GM18502 (cell line): ENCODE measurements around the gene COQ8A.
"Not testable (repeated sequence)": the region's sequence is repeated elsewhere in the genome, so short reads cannot be mapped to it uniquely, and the experiment has no call there.

Experiments
- ATAC-seq: cut with Tn5 transposase; IDR thresholded peaks from one replicate; pipeline ENCODE4 v1.9.1; 2021; ENCODE audit warnings: mild to moderate bottlenecking; ENCODE audit not compliant: unreplicated experiment, poor library complexity

Gene COQ8A

DNA sequence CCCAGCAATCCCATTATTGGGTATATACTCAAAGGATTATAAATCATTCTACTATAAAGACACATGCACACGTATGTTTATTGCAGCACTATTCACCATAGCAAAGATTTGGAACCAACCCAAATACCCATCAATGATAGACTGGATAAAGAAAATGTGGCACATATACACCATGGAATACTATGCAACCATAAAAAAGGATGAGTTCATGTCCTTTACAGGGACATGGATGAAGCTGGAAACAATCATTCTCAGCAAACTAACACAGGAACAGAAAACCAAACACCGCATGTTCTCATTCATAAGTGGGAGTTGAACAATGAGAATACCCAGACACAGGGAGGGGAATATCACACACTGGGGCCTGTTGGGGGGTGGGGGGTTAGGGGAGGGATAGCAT is 59.5 kb downstream of the COQ8A start:
- not testable (repeated sequence) for ATAC-seq

DNA sequence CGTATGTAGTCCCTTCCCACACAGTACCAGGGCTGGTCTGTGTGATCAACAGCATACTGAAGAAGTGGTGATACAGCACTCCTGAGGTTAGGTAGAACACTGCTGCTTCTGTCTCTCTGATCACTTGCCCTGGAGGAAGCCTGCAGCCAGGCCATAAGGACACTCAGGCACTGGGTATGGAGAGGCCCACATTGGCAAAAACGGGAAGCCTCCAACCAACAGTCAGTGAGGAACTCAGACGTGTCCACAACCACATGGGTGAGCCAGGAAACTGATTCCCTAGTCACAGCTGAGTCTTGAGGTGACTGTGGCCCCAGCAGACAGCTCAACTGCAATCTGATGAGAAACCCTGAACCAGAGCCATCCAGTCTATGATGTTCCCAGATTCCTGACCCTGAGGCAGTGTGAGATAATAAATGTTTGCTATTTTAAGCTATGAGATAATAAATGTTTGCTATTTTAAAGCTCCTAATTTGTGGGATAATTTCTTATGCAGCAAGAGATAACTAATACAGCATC is 62.5 kb downstream of the COQ8A start:
- ATAC-seq: no peak

DNA sequence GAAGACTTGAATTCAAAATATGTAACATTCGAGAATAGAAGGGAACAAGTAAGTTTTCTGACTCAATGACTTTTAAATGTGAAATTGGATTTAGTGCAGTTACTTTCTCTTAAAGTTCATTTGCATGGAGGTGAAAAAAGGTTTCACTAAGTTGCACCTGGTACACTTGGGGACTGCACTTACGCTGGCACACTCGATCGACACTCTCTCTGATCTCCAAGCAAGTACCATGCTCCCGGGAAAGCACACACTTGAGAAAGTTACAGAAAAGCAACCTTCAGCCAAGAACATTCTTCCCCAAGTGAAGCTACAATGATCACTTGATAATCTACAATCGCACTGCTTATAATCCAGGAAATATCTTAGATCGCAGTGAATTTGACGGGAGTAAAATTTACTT is 63.1 kb downstream of the COQ8A start:
- no peak for ATAC-seq

DNA sequence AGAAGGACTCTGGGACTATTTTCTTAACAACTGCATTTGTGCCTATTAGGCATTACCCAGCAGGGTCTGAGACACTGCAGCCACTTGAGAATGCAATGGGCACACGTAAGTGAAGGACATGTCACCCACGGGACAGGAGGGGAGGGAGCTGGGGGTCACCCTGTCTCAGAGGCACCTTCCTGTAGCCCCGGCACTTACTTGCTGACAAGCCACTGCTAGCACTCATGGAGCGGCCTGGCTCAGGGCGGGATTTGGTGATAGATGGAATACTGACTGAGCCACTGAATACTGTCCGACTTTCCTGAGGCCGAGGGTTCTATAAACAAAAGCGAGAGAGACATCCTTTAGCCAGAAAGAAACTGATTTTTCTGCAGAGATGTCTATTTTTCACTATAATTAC is 64.7 kb downstream of the COQ8A start:
- no peak for ATAC-seq

DNA sequence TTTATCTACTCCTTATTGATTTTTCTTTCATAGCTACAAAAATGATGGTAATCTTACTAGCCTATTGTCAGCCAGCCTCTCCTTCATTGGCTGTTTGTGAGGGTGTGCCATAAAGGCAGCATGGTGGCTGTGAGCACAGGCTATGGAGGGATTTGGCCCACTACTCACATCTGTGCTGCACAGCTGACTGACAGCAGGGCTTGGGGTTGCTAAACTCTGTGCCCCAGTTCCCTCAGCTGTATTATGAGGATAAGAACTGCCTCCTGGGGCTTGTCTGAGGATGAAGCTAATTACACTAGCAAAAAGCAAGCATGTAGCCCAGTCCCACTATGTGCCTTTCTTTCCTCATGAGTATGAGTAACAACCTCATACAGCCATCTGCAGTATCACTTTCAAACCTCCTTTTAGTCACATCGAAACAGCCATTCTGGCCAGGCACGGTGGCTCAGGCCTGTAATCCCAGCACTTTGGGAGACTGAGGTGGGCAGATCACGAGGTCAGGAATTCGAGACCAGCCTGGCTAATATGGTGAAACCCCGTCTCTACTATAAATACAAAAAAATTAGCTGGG is 66.2 kb downstream of the COQ8A start:
- no peak for ATAC-seq

DNA sequence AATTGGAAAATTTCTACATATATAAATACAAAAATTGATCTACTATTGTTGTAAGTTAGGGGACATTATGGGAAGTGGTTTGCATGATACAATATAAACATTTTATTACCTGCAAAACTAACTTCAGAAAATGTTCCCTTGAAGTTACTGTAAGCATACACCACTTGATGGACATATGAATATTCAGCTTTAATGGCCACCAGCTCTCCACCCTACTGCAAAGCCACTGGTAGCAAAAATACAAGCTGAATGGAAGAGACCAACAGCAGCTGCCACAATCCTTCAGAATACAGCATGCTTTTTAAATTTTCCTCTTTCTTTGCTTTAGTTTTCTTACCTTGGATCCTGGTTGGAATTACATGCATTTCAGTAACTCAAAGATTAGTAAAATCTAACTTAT is 69.8 kb downstream of the COQ8A start:
- ATAC-seq: no peak

DNA sequence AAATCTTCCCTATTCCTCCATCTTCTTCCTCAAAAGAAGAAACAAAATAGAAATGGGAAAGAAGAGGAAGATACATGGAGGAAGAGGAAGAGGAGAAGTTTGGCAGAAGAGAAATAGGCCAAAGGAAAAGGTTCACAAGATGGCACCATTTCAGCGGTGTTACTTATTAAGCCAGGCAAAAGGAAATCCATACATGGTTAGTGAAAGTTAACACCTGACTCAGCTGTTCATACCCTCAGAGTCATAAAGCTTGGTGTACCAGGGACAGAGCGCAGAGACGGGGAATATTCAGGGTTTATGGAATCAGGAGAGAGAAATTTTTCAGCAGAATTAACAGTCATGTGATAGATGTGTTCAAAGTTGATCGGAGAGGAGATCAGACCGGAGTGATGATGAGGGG is 70.6 kb downstream of the COQ8A start:
- no peak for ATAC-seq

DNA sequence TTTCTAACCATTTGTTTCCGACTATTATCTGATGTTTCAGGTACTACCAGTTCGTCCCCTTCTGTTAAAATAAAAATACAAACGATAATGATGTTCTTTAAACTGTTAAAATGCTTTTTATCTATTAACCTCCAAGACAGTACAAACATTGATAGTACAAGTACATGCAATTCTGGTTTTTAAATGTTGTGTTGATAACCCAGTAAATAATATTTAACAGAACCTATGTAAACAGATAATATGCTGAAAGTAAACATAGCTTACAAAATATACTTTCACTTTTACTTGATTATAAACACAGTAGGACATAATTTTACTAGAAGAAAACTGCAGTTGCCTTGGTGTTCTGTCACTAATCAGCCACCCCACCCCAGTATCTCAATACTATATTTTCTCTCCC is 76.9 kb downstream of the COQ8A start:
- no peak for ATAC-seq

DNA sequence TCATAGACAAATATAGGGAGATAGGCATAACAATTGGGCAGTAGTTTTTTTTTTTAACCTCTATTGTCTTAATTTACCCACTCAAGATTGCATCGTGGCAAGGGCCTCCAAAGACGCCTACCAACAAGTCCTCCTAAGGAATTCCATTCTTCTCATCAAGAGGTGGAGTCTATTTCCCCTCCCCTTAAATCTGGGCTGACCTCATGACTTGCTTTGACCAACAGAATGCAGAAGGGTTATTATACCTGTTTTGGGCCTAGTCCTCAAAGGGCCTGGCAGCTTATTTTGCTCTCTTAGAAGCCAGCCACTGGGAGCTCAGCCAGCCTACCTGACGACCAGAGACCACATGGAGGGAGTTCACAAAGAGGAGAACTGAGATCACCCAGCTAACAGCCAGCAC is 92.3 kb downstream of the COQ8A start:
- no peak for ATAC-seq

DNA sequence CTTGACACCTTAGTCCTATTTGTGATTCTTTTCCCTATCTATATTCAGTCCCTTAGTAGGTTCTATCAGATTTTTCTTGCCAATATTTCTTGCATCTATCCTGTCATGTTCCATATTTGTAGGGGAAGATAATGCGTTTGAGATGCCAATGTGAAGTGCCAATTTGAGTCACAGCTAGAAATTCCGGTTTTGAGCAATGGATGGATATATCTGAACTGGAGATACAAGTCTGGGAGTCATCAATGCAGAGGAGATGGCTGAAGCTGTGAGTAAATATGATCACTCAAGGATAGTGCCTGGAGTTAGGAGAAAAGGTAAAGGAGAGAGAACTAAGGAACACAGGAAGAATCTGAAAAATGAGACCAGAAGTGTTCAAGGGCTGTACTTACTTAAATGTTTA is 93.8 kb downstream of the COQ8A start:
- ATAC-seq: no peak

DNA sequence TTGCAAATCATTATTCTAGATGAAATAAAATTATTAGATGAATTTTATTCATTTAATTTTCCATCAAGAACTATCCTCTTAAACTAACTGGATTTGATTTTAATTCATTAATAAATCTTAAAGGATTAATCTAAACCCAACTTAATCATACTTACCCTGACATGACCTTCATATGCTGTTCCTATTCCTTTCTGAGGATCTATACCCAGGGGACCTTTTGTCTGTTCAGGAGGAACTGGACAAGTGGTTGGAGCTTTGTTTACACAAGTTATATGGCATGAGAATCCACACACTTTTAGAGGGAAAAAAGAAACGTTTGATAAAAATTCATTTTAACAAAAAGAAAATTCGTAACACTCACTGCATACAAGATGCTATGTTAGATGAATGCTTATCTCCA is 95.2 kb downstream of the COQ8A start:
- ATAC-seq: no peak

DNA sequence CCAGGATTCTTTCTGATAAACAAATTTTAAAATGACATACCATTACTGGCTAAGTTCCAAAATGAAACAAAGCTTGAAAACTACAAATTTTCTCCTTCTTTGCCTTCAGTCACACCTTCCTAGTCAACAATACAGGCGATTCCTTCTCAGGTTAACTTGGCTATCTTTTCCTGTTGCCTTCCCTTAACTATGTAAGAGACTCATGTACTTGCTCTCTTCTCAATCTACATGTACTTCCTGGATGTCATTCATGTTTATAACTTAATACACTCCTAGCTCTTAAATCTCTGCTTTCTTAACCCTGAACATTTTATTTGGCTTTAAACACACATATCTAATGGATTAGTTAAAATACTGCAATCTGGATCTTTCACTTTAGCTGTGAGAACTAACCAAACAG is 97.0 kb downstream of the COQ8A start:
- no peak for ATAC-seq
